Measurements from ENCODE around the gene FCRL5. TPM values are rescaled to one million over a fixed set of nuclear protein-coding genes. Genes with fewer than 3 reads are reported as not detected.

The FCRL5 gene
- total RNA-seq, 1 experiment from 2014 or later: not detected

GRCh38 chr1:157596384-157596783 is 44.1 kb upstream of the FCRL5 start:
- Histone ChIP-seq H3K9me2 (ENCODE audit: insufficient read depth) (no peaks in the 10 kb centered on the region), H2AFZ (no peak overlapping the region), H3K27me3 (ENCODE audit: insufficient read depth, low read depth) (peaks cover 5% of the 10 kb centered on the region; the same call in 1 of the 2 replicates), H3K79me2 (ENCODE audit: low read depth) (no peaks in the 10 kb centered on the region), H3F3A (ENCODE audit: insufficient read depth, low read depth) (no peaks in the 10 kb centered on the region), H3K36me3 (ENCODE audit: low read depth) (no peaks in the 10 kb centered on the region), H3K27ac (no peak overlapping the region), H3K4me3 (no peak overlapping the region), H3K9me3 (ENCODE audit: insufficient read depth, low read depth) (no peaks in the 10 kb centered on the region), H3K4me1 (replicated peaks; ENCODE audit: insufficient read depth) (no peaks in the 10 kb centered on the region), H4K20me1 (ENCODE audit: insufficient read depth) (no peaks in the 10 kb centered on the region), H3K4me2 (no peak overlapping the region)
- no peak for TF ChIP-seq EZH2 (IDR thresholded peaks at IDR 0.05; ENCODE audit: low read depth)
- TF ChIP-seq, protein P1, sequence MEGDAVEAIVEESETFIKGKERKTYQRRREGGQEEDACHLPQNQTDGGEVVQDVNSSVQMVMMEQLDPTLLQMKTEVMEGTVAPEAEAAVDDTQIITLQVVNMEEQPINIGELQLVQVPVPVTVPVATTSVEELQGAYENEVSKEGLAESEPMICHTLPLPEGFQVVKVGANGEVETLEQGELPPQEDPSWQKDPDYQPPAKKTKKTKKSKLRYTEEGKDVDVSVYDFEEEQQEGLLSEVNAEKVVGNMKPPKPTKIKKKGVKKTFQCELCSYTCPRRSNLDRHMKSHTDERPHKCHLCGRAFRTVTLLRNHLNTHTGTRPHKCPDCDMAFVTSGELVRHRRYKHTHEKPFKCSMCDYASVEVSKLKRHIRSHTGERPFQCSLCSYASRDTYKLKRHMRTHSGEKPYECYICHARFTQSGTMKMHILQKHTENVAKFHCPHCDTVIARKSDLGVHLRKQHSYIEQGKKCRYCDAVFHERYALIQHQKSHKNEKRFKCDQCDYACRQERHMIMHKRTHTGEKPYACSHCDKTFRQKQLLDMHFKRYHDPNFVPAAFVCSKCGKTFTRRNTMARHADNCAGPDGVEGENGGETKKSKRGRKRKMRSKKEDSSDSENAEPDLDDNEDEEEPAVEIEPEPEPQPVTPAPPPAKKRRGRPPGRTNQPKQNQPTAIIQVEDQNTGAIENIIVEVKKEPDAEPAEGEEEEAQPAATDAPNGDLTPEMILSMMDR (conservative IDR thresholded peaks at IDR 0.05): no peak
- ChIA-PET POLR2A (ENCODE audit: unreplicated experiment) (no interaction called here), CTCF (no interaction called here)
- intact Hi-C loops (cut with micrococcal nuclease; ENCODE audit: unreplicated experiment): no loop called here
- no peak for DNase-seq
- no TSS peak for BruUV-seq (replicated peaks)

GRCh38 chr1:157595356-157595755 is 43.0 kb upstream of the FCRL5 start:
- Histone ChIP-seq H3K4me3 (no peak overlapping the region), H3K9me2 (ENCODE audit: insufficient read depth) (no peaks in the 10 kb centered on the region), H3K79me2 (ENCODE audit: low read depth) (no peaks in the 10 kb centered on the region), H3K4me1 (replicated peaks; ENCODE audit: insufficient read depth) (no peaks in the 10 kb centered on the region), H3K36me3 (ENCODE audit: low read depth) (no peaks in the 10 kb centered on the region), H3F3A (ENCODE audit: insufficient read depth, low read depth) (no peaks in the 10 kb centered on the region), H2AFZ (no peak overlapping the region), H3K27me3 (ENCODE audit: insufficient read depth, low read depth) (no peaks in the 10 kb centered on the region), H4K20me1 (ENCODE audit: insufficient read depth) (no peaks in the 10 kb centered on the region), H3K4me2 (no peak overlapping the region), H3K9me3 (ENCODE audit: insufficient read depth, low read depth) (no peaks in the 10 kb centered on the region), H3K27ac (no peak overlapping the region)
- BruUV-seq (replicated peaks): no TSS peak
- ChIA-PET POLR2A (ENCODE audit: unreplicated experiment) (no interaction called here), CTCF (no interaction called here)
- intact Hi-C loops (cut with micrococcal nuclease; ENCODE audit: unreplicated experiment): no loop called here
- DNase-seq: no peak
- no peak for TF ChIP-seq EZH2 (IDR thresholded peaks at IDR 0.05; ENCODE audit: low read depth)
- TF ChIP-seq, protein P1 (conservative IDR thresholded peaks at IDR 0.05): no peak

DNA sequence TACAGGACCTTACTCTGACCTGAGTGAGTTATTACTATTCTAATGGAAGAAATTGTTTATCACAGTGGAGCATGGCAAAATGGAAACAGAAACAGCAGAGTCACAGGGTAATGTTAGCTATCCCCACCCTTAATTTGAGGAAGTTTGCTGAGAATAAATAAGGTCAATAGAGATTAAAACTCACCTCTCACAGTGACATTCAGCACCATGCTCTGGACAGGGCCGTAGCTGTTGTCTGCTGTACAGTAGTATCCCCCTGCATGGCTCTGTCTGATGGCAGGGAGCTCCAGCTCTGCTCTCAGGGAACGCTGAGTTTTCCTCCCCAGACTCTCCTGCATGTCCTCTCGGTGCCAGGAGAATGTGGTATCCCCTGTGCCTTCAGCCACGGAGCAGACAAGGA is 33.7 kb upstream of the FCRL5 start:
- Histone ChIP-seq H3K4me1 (replicated peaks; ENCODE audit: insufficient read depth) (no peaks in the 10 kb centered on the region), H3K27me3 (ENCODE audit: insufficient read depth, low read depth) (peaks cover 26% of the 10 kb centered on the region), H3F3A (ENCODE audit: insufficient read depth, low read depth) (no peaks in the 10 kb centered on the region), H3K4me3 (no peak overlapping the region), H3K4me2 (no peak overlapping the region), H3K79me2 (ENCODE audit: low read depth) (no peaks in the 10 kb centered on the region), H3K27ac (no peak overlapping the region), H4K20me1 (ENCODE audit: insufficient read depth) (no peaks in the 10 kb centered on the region), H2AFZ (no peak overlapping the region), H3K36me3 (ENCODE audit: low read depth) (no peaks in the 10 kb centered on the region), H3K9me2 (ENCODE audit: insufficient read depth) (no peaks in the 10 kb centered on the region), H3K9me3 (ENCODE audit: insufficient read depth, low read depth) (no peaks in the 10 kb centered on the region)
- no peak for DNase-seq
- no TSS peak for BruUV-seq (replicated peaks)
- ChIA-PET CTCF (no interaction called here), POLR2A (ENCODE audit: unreplicated experiment) (no interaction called here)
- intact Hi-C loops (cut with micrococcal nuclease; ENCODE audit: unreplicated experiment): no loop called here
- TF ChIP-seq, protein P1 (conservative IDR thresholded peaks at IDR 0.05): no peak
- TF ChIP-seq EZH2 (IDR thresholded peaks at IDR 0.05; ENCODE audit: low read depth): no peak
